ENCODE data around the gene CACNA1G.
A peak's percentile ranks its signal among the peaks of the same experiment; 100 is the strongest.

The CACNA1G gene

DNA sequence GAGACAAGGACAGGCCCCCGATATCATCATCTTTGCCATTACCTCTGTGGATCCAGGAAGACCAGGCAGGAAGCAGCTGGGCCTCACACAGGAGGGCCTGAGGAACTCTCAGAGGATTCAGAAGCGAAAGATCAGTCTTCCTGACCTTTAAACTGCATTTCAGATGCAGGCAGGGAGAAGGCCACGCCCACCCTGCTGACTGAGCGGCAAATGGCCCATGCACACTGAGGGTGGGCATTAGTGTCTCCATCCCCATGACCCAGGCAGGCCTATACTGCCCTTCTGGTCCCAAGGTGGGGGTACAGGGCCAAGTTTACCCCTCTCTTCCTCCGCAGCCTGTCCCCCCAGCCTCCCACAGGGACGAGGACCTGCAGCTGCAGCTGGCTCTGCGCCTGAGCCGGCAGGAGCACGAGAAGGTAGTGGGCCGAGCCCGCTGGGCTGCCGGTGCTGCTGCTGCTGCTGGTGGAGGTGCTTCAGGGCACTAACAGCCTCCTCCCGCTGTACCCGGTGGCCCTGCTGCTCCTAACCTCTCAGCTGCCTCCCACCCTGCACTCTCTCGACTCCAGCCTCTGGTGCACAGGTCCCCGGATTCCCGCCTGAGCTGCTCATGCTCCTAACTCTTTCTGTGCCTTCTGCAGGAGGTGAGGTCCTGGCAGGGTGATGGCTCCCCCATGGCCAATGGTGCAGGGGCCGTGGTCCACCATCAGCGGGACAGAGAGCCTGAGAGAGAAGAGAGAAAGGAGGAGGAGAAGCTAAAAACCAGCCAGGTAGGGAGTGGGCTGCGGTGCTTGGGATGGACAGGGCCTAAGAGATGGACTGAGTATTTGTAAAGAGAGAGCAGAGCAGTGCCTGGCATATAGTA, 21.7 kb upstream of the CACNA1G start:
- DNase-seq (ENCODE audit: low spot score) = no peak
- TF ChIP-seq, protein P1, sequence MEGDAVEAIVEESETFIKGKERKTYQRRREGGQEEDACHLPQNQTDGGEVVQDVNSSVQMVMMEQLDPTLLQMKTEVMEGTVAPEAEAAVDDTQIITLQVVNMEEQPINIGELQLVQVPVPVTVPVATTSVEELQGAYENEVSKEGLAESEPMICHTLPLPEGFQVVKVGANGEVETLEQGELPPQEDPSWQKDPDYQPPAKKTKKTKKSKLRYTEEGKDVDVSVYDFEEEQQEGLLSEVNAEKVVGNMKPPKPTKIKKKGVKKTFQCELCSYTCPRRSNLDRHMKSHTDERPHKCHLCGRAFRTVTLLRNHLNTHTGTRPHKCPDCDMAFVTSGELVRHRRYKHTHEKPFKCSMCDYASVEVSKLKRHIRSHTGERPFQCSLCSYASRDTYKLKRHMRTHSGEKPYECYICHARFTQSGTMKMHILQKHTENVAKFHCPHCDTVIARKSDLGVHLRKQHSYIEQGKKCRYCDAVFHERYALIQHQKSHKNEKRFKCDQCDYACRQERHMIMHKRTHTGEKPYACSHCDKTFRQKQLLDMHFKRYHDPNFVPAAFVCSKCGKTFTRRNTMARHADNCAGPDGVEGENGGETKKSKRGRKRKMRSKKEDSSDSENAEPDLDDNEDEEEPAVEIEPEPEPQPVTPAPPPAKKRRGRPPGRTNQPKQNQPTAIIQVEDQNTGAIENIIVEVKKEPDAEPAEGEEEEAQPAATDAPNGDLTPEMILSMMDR (IDR thresholded peaks at IDR 0.05; ENCODE audit: extremely low read depth, missing control alignments) = no peak

DNA sequence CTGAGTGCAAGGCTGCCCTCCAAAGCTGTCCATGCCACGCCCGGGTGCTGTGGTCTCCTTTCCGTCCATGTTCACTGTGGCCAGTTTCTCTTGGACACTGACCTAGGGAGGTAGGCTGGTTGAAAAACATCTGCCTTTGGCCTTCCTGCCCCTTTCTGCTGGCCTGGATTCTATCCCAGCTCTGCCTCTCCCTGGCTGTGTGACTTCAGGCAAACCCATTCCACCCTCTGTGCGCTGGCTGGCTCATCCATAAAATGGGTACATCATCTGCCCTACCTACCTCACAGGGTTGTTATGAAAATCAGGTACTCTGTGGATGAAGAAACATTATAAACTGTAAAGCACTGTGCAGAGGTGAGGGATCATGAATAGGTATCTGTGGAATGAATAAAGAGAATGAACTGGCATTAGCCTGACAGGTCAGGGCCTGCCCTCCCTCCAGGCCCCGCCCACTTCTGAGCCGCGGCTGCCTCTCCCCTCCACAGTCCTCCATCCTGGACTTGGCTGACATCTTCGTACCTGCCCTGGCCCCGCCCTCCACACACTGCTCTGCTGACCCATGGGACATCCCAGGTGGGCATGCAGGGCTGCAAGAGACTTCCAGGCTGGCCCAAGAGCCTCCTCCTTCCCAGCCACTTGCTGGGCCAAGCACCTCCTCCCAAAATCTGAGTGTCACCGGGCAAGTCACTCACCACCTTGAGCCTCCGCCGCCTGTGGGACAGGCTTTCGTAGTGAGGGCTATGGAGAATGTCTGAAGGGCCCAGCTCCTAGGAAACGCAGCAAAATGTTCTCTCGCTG, 20.6 kb upstream of the CACNA1G start:
- TF ChIP-seq, protein P1 (IDR thresholded peaks at IDR 0.05; ENCODE audit: extremely low read depth, missing control alignments) = no peak
- no peak for DNase-seq (ENCODE audit: low spot score)

DNA sequence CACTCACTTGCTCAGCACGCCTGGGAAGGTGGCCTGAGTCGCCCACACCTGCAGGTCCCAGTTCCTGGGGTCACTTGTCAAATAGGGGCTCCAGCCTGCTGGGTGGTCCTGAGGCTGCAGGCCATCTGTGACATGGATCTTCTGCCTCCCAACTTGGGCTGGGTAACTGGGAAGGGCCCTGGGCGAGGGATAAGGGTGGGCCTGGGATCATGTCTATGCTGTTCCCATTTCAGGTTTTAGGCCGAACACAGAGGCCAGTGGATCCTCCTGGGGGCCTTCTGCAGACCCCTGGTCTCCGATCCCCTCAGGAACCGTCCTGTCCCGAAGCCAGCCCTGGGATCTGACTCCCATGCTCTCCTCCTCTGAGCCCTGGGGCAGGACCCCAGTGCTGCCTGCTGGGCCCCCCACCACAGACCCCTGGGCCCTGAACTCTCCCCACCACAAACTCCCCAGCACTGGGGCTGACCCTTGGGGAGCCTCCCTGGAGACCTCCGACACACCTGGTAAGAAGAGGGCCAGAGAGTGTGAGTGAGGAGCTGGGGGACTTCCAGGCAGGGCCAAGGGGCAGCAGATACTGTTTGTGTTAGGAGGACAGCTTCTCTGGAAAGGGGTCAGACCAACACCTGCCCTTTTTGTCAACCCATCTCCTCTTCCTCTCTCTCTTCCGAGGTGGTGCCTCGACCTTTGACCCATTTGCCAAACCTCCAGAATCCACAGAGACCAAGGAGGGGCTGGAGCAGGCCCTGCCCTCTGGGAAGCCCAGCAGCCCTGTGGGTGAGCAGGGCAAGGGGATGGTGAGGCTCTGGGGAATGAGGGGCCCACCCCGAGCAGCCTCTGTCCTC, 19.7 kb upstream of the CACNA1G start:
- TF ChIP-seq, protein P1 (IDR thresholded peaks at IDR 0.05; ENCODE audit: extremely low read depth, missing control alignments) = no peak
- DNase-seq (ENCODE audit: low spot score) = no peak

DNA sequence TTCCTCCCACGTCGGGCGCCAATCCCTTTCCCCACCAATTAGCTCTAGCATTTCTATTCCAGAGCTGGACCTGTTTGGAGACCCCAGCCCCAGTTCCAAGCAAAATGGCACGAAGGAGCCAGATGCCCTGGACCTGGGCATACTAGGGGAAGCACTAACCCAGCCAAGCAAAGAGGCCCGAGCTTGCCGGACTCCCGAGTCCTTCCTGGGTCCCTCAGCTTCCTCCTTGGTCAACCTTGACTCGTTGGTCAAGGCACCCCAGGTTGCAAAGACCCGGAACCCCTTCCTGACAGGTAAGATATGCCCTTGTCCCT, 19.2 kb upstream of the CACNA1G start:
- TF ChIP-seq, protein P1 (IDR thresholded peaks at IDR 0.05; ENCODE audit: extremely low read depth, missing control alignments) = no peak
- no peak for DNase-seq (ENCODE audit: low spot score)

DNA sequence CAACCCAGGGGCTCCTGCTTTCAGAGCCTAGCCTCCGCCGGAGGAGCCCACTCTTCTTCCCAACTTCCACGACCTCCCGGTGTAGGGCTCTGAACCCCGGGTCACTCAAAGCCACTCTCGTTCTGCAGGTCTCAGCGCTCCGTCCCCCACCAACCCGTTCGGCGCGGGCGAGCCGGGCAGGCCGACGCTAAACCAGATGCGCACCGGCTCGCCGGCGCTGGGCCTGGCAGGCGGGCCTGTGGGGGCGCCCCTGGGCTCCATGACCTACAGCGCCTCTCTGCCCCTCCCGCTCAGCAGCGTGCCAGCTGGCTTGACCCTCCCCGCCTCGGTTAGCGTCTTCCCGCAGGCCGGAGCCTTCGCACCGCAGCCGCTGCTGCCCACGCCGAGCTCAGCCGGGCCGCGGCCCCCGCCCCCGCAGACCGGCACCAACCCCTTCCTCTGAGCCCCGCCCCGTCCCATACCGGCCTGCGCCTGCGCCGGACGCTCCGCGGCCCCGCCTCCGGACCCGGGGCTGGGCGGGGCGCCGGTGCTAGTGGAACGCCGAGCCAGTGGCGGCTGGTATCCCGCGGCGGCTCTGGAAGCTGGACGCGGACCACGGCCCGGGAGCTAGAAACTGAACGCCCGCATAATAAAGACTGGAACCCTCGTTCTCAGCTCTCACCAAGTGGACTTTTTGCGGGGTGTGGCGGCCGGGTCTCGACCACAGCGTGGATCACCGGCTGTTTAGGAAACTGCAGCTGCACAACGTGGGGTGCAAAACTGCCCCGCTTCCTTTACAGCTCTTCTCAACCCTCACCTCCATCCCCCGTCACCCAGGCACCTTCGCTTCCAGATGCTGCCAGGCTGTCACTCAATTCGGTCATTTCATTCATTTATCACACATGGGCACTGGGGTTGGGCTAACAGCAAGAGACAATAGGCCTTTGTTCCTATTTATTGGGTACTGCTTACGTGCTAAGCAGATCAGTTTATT, 18.5 kb upstream of the CACNA1G start:
- peak; percentile 99 for DNase-seq (ENCODE audit: low spot score)
- TF ChIP-seq, protein P1 (IDR thresholded peaks at IDR 0.05; ENCODE audit: extremely low read depth, missing control alignments) = no peak
